SJCRH30 (cell line): ENCODE results near the gene MAP4. TPM values are rescaled to one million over a fixed set of nuclear protein-coding genes. Genes with fewer than 3 reads are reported as not detected.

Experiments used
- DNase-seq, 2 experiments: peaks; one replicate each; pipeline ENCODE4 v3.0.0-alpha.2; 2015 to 2020
- H3K27ac ChIP-seq: fragments of 250-450 bp; sonication (Bioruptor Pico); 2 replicates; pipeline ENCODE4 v1.5.1; 2020; ENCODE audit warnings: mild to moderate bottlenecking, moderate library complexity
- H3K27me3 ChIP-seq: fragments of 250-450 bp; sonication (Bioruptor Pico); 2 replicates; pipeline ENCODE4 v1.5.1; 2020; ENCODE audit warnings: mild to moderate bottlenecking, moderate library complexity
- H3K36me3 ChIP-seq: fragments of 250-450 bp; sonication (Bioruptor Pico); 2 replicates; pipeline ENCODE4 v1.5.1; 2020; ENCODE audit warnings: mild to moderate bottlenecking, moderate library complexity
- H3K4me1 ChIP-seq: fragments of 250-450 bp; sonication (Bioruptor Pico); 2 replicates; pipeline ENCODE4 v1.5.1; 2020; ENCODE audit warnings: mild to moderate bottlenecking, moderate library complexity
- H3K4me3 ChIP-seq: fragments of 250-450 bp; sonication (Bioruptor Pico); 2 replicates; pipeline ENCODE4 v1.5.1; 2020; ENCODE audit warnings: mild to moderate bottlenecking, moderate library complexity
- H3K9me3 ChIP-seq: fragments of 250-450 bp; sonication (Bioruptor Pico); replicated peaks from 2 replicates; pipeline ENCODE4 v1.5.1; 2020; ENCODE audit warnings: mild to moderate bottlenecking, moderate library complexity
- total RNA-seq: library from RNA; depleted of rRNA; stranded (reverse); fragments of >200 nt; shearing (Covaris generic); gene quantifications from 2 replicates; pipeline ENCODE4 v1.2.3, GENCODE V29; 2014; rRNA removed

The MAP4 gene
- total RNA-seq, 1 experiment from 2014 or later = 65.4 TPM

DNA sequence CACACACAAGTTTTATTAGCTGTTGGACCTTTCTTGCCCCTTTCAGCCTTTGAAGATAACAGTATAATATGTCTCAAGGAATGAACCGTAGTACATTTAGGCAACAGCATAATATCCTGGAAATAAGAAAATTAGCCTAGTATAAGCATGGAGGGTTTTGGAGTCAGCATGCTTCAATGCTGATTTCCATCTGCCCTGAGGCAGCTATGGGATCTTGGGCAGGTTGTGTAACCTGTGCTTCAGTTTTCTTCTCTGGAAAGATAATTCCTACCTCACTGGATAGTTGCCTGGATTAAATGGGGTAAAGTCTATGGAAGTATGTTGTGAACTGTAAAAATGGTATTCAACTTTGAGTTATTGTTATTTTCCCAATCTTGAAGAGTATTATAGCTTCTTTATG, 211.6 kb downstream of the MAP4 start:
- Histone ChIP-seq H3K4me1 (peaks cover 12% of the 10 kb centered on the region), H3K9me3 (no peaks in the 10 kb centered on the region), H3K27me3 (no peaks in the 10 kb centered on the region), H3K27ac (no peak overlapping the region), H3K4me3 (no peak overlapping the region), H3K36me3 (peaks cover 7% of the 10 kb centered on the region)
- no peak for DNase-seq

DNA sequence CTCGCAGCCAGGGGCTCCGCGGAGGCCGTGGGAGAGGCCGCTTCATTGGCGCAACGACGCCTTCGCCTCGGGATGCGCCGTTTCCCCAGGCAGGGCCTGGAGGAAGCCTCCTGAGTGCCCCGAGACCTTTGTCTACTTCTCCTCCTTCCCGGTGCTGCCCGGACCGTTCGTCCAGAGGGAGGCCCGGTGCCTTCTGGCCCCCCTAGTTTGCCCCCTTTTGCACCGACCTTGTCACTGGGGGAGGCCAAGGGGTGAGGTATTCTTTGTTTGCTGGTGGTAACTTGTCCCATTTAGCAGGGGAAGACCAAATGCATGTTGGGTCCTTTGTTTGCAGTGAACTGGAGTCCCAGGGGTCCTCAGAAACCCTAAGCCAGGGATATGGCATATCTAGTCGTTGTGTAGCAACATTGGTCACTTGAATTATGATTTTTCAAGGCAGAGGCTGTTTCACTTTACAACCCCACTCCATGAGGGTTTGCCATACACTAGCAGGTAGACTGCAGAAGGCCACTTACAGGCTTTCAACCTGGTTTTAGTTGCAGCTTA, 212.7 kb downstream of the MAP4 start:
- Histone ChIP-seq H3K27ac (peak overlapping the region; percentile 100), H3K4me1 (peaks cover 12% of the 10 kb centered on the region), H3K4me3 (peak overlapping the region; percentile 97), H3K9me3 (no peaks in the 10 kb centered on the region), H3K36me3 (peaks cover 5% of the 10 kb centered on the region; the same call in 1 of the 2 replicates), H3K27me3 (no peaks in the 10 kb centered on the region)
- no peak for DNase-seq

DNA sequence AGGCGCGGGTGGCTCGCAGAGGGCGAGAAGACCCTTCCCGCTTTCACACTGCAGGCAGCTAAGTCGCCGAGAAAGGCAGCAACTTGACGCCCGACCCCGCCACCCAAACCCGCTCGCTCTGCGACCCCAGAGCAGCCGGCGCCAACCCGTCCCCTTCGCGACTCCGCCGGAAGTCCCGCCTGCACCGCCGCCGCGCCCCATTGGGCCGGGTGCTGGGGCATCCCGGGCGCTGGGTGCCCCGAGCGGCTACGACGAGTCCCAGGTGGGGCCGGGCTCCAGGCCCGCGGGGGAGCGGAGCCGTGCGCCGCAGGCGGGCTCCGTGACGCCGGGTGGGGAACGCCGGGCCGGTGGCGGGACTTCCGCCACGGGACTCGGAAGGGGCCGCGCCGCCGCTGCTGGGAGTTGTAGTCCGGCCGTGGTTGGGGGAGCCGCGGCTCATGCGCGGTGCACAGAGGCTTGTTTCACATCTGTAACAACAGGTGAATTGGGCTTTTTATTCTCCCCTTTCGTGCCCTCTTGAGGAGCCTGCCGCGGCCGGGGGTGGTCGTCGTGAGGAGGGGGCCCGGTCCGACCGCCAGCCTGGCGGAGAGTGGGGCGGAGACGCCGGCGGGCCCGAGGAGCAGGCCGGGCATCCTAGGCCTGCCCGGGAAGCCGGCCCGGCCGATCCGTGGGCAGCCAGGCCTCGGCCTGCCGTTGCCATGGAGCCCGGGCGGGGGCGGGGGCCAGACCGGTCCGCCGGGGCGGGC, 213.3 kb downstream of the MAP4 start, which contains the start of gene DHX30:
Gene DHX30, plus strand, starts transcription at position 405 of the 746 bp plus-strand sequence. CDS start 7,546 bp downstream, outside the sequence.
- Histone ChIP-seq H3K4me1 (peaks cover 12% of the 10 kb centered on the region), H3K36me3 (peaks cover 5% of the 10 kb centered on the region; the same call in 1 of the 2 replicates), H3K9me3 (no peaks in the 10 kb centered on the region), H3K4me3 (peak within 1 kb of the TSS; percentile 97), H3K27me3 (no peaks in the 10 kb centered on the region), H3K27ac (peak within 1 kb of the TSS; percentile 100)
- peak; percentile 85 to 86 for DNase-seq

Other genes with a start within 250 kb of the MAP4 start
- 89.8 and 103 TPM in 2 replicates for gene SMARCC1, start 234.5 kb downstream of the MAP4 start, total RNA-seq
- gene DHX30, start 213.3 kb downstream of the MAP4 start, total RNA-seq = 74.0 and 78.6 TPM in 2 replicates
- 83.1 and 92.0 TPM in 2 replicates for gene CDC25A, start 172.0 kb upstream of the MAP4 start, total RNA-seq
- gene CAMP, start 207.1 kb upstream of the MAP4 start, total RNA-seq = 0.45 and 0.48 TPM in 2 replicates
- 9.8 and 9.9 TPM in 2 replicates for gene ZNF589, start 224.7 kb upstream of the MAP4 start, total RNA-seq